ENCODE measurements around the gene ABCB8. TPM values are rescaled to one million over a fixed set of nuclear protein-coding genes. Genes with fewer than 3 reads are reported as not detected.

The ABCB8 gene
- total and polyA plus RNA-seq, 9 of the 15 experiments (the other 6 are each of a cell fraction or from before 2014, with no cell fraction given) = 7.6 to 106 (median 36.3) TPM

GRCh38 chr7:151061213-151062110 is 33.2 kb downstream of the ABCB8 start:
- Histone ChIP-seq H2AFZ (ENCODE audit: low read depth, low read length) (0 out of 2 replicates have a peak overlapping the region, but pooled peaks have one; percentile 10), H4K20me1 (replicated peaks; ENCODE audit: control insufficient read depth, insufficient read depth, low read length) (peaks cover 10% of the 10 kb centered on the region), H3K9me1 (ENCODE audit: control insufficient read depth, insufficient read depth, low read length) (no peaks in the 10 kb centered on the region), H3K9me3 (replicated peaks; ENCODE audit: control insufficient read depth, insufficient read depth, low read depth, low read length) (no peaks in the 10 kb centered on the region), H3K4me2 (ENCODE audit: insufficient read depth, low read length) (peak overlapping the region; percentile 94), H3K27ac (ENCODE audit: extremely low read depth, low read depth, low read length) (peak overlapping the region; percentile 90), H3K4me3 (peak overlapping the region; percentile 84), H3K9ac (ENCODE audit: insufficient read depth in 1 of 2, low read depth in 2 of 2, low read length in 2 of 2) (peak overlapping the region; percentile 85 to 91), H3K36me3 (ENCODE audit: control insufficient read depth, insufficient read depth, low read length) (peaks cover 41% of the 10 kb centered on the region), H3K27me3 (ENCODE audit: control insufficient read depth in 2 of 2, insufficient read depth in 2 of 2, low read length in 2 of 2) (no peaks in the 10 kb centered on the region), H3K4me1 (replicated peaks in 1 of 2; ENCODE audit: control insufficient read depth in 2 of 2, insufficient read depth in 2 of 2, low read length in 2 of 2) (peaks cover 52 to 87% of the 10 kb centered on the region in 2 experiments), H3K79me2 (ENCODE audit: control insufficient read depth, insufficient read depth, low read length) (peaks cover 68% of the 10 kb centered on the region)
- BruUV-seq (replicated peaks) = no TSS peak
- FAIRE-seq = peak; percentile 42
- in situ Hi-C loops (cut with MboI) (no loop called here), intact Hi-C loops (cut with micrococcal nuclease) (loop anchor here (1.0 to 2.0 kb wide), 2 partner anchors 19 to 47 kb away; partner anchors contain the start of gene FASTK)
- ATAC-seq = peak; percentile 3
- 3% methylated on average over 32 of the region's 33 CpGs for WGBS (ENCODE audit: insufficient coverage, low coverage, missing lambda C conversion rate)
- CTCF ChIA-PET (ENCODE audit: low intra/inter-chr PET ratio) = interaction anchor here (0.7 kb wide), 1 partner anchor 52 kb away, joined by 5 read pairs; no protein-coding TSS in a partner anchor
- peak; percentile 58 to 79 (median 65) for DNase-seq (ENCODE audit: extremely low read depth in 1 of 4, low spot score in 3 of 4)
- POLR2A ChIA-PET = interaction anchor here (0.6 to 2.7 kb wide), 5 partner anchors 12 to 571 kb away, joined by 3 to 9 read pairs (median 7); partner anchors contain the start of genes ABCF2 and FASTK
- TF ChIP-seq XRCC5 (IDR thresholded peaks at IDR 0.05; ENCODE audit: low read depth, low read length) (0 out of 2 replicates have a peak, but pooled peaks have one; percentile 63), SIX5 (IDR thresholded peaks at IDR 0.05; ENCODE audit: borderline replicate concordance in 1 of 2, insufficient read depth in 1 of 2, low read depth in 1 of 2, low read length in 2 of 2) (no peak), RBM14 (IDR thresholded peaks at IDR 0.05; ENCODE audit: borderline replicate concordance, insufficient read depth, low read depth, low read length) (0 out of 2 replicates have a peak, but pooled peaks have one; percentile 50), MIER1 (IDR thresholded peaks at IDR 0.05; ENCODE audit: low read depth) (no peak), CREB3 (tag; conservative IDR thresholded peaks at IDR 0.05; ENCODE audit: low read depth) (0 out of 2 replicates have a peak, but pooled peaks have one; percentile 31), POLR2B (IDR thresholded peaks at IDR 0.05; ENCODE audit: low read depth, partially characterized antibody) (peak; percentile 14), ZBTB5 (IDR thresholded peaks at IDR 0.05) (0 out of 2 replicates have a peak, but pooled peaks have one; percentile 37), TBP (optimal IDR thresholded peaks at IDR 0.05; ENCODE audit: low read depth, low read length) (peak; percentile 14), HLTF (IDR thresholded peaks at IDR 0.05) (peak; percentile 52; the same call in 1 of the 2 replicates), CXXC5 (CRISPR knock-in tag; IDR thresholded peaks at IDR 0.05) (peak; percentile 25; the same call in 1 of the 2 replicates), ARID3B (CRISPR knock-in tag; IDR thresholded peaks at IDR 0.05; ENCODE audit: borderline replicate concordance) (no peak), ZNF384 (IDR thresholded peaks at IDR 0.05; ENCODE audit: low read depth, low read length) (no peak), ARHGAP35 (IDR thresholded peaks at IDR 0.05; ENCODE audit: partially characterized antibody) (peak; percentile 67), TEAD1 (CRISPR knock-in tag; IDR thresholded peaks at IDR 0.05) (no peak)

All from K562 (cell line).